BJ (cell line): Measurements from ENCODE around the gene NFKBIE. TPM values are rescaled to one million over a fixed set of nuclear protein-coding genes. Genes with fewer than 3 reads are reported as not detected.
A peak's percentile ranks its signal among the peaks of the same experiment; 100 is the strongest.

Source experiments
- CTCF ChIA-PET: fragments of 350-600 bp; formaldehyde crosslinking; extraction: SDS; loops from one replicate; lab custom pipeline; 2021; ENCODE audit warnings: antibody characterized with exemption, inconsistent platforms; lab: Yijun Ruan, JAX
- POLR2A ChIA-PET: fragments of 300-600 bp; sonication (Branson Sonifier 250); formaldehyde crosslinking; extraction: SDS; loops from one replicate; lab custom pipeline; 2021; ENCODE audit warnings: antibody characterized with exemption; lab: Charles Lee
- DNase-seq: peaks from one replicate; pipeline ENCODE4 v3.0.0-alpha.2; 2011; ENCODE audit warnings: low read depth
- H3K27me3 ChIP-seq: 2 replicates; pipeline ENCODE4 v1.6.0; 2011; ENCODE audit warnings: low read length; ENCODE audit not compliant: control insufficient read depth, insufficient read depth
- H3K36me3 ChIP-seq: 2 replicates; pipeline ENCODE4 v1.5.1; 2011; ENCODE audit warnings: low read length; ENCODE audit not compliant: control insufficient read depth, insufficient read depth
- H3K4me3 ChIP-seq: 2 replicates; pipeline ENCODE4 v1.5.1; 2011; ENCODE audit warnings: low read depth, mild to moderate bottlenecking, control low read depth, low read length
- CTCF ChIP-seq: IDR thresholded peaks from 2 replicates; pipeline ENCODE4 v1.5.1; 2011; ENCODE audit warnings: low read depth, mild to moderate bottlenecking, control low read depth, inconsistent platforms, low read length, moderate library complexity; ENCODE audit not compliant: insufficient read depth
- polyA plus RNA-seq: library from polyadenylated mRNA; depleted of rRNA; stranded (reverse); fragments of >200 nt; gene quantifications from 2 replicates; pipeline ENCODE4 v1.2.3, GENCODE V29; 2011

The NFKBIE gene
- polyA plus RNA-seq, 1 experiment: 8.0 TPM

- H3K36me3 ChIP-seq: no peaks in the 10 kb centered on the region
- POLR2A ChIA-PET: no interaction called here
- TF ChIP-seq CTCF: no peak
- H3K4me3 ChIP-seq: peak overlapping the region; percentile 43
- CTCF ChIA-PET: interaction anchor here (1.5 to 6.8 kb wide), 2 partner anchors 9 to 15 kb away, joined by 5 to 89 read pairs; no protein-coding TSS in a partner anchor
- H3K27me3 ChIP-seq: peaks cover 3% of the 10 kb centered on the region; the same call in 1 of the 2 replicates
- no peak for DNase-seq
Observed at GRCh38 chr6:44219815-44220784, 45.3 kb downstream of the NFKBIE start.

- ChIA-PET POLR2A (no interaction called here), CTCF (interaction anchor here (0.7 to 6.8 kb wide), 5 partner anchors 9 to 154 kb away, joined by 3 to 89 read pairs (median 3); no protein-coding TSS in a partner anchor)
Observed at GRCh38 chr6:44219053-44219814, 46.1 kb downstream of the NFKBIE start.

GRCh38 chr6:44217332-44218143 is 47.8 kb downstream of the NFKBIE start:
- DNase-seq: no peak
- CTCF ChIA-PET: interaction anchor here (1.5 kb wide), 1 partner anchor 17 kb away, joined by 4 read pairs; no protein-coding TSS in a partner anchor
- TF ChIP-seq CTCF: no peak

More at GRCh38 chr6:44219053-44219814, 46.1 kb downstream of the NFKBIE start:
- H3K4me3 ChIP-seq: peak overlapping the region; percentile 43
- TF ChIP-seq CTCF: no peak
- H3K27me3 ChIP-seq: peaks cover 6% of the 10 kb centered on the region; the same call in 1 of the 2 replicates
- H3K36me3 ChIP-seq: no peaks in the 10 kb centered on the region
- DNase-seq: no peak

GRCh38 chr6:44216677-44217331 is 48.5 kb downstream of the NFKBIE start, which contains the start of gene MYMX:
TSS of gene MYMX (plus strand) at chr6:44216926. CDS start at chr6:44217472, 546 bp downstream.
- POLR2A ChIA-PET: no interaction called here
- no peak within 1 kb of the TSS for H3K4me3 ChIP-seq
- TF ChIP-seq CTCF: no peak
- H3K36me3 ChIP-seq: no peaks in the 10 kb centered on the region
- CTCF ChIA-PET: interaction anchor here (1.5 kb wide), 1 partner anchor 18 kb away, joined by 4 read pairs; no protein-coding TSS in a partner anchor
- DNase-seq: no peak
- H3K27me3 ChIP-seq: peaks cover 6% of the 10 kb centered on the region

More at GRCh38 chr6:44217332-44218143, 47.8 kb downstream of the NFKBIE start:
- Histone ChIP-seq H3K27me3 (peaks cover 6% of the 10 kb centered on the region), H3K4me3 (no peak overlapping the region), H3K36me3 (no peaks in the 10 kb centered on the region)
- POLR2A ChIA-PET: no interaction called here
